Middle frontal gyrus (tissue), 1 donor: Measurements from ENCODE around the gene CHCHD6.

Source experiments
- DNase-seq: peaks from one replicate; pipeline ENCODE4 v3.0.0-alpha.2; 2015; ENCODE audit warnings: low spot score; ENCODE audit errors: extremely low spot score

The CHCHD6 gene

DNA sequence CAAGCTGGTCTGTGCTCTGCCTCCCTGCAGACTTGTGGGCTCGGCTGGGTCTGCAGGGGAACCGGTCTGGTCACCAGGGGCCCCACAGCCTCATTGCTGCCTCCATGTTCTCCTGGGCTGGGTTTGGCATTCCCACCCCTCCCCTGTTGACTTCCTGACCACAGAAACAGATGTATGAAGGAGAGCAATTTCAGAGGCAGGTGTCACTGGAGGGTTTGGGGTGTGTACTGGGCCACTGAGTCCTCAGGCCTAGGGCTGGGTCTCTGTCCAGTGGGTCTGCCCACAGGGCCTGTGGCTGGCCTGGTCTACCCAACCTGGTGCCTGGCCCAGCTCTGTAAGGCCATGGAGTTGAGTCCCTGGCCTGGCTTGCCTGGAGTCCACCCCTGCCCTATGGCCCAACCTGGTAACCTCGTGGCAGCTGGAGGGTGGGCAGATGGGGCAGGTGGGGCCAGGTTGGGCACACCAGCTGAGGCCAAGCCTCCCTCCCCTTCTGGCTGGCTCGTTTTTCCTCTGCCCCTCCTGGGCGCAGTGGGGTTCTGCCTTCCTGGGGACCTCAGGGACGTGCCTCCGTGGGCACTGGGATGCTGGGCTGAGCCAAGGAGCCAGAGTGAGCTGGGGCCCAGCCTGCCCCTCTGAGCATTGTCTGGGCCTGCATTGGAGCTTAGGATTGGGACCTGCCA, 299.7 kb downstream of the CHCHD6 start:
- DNase-seq: no peak

DNA sequence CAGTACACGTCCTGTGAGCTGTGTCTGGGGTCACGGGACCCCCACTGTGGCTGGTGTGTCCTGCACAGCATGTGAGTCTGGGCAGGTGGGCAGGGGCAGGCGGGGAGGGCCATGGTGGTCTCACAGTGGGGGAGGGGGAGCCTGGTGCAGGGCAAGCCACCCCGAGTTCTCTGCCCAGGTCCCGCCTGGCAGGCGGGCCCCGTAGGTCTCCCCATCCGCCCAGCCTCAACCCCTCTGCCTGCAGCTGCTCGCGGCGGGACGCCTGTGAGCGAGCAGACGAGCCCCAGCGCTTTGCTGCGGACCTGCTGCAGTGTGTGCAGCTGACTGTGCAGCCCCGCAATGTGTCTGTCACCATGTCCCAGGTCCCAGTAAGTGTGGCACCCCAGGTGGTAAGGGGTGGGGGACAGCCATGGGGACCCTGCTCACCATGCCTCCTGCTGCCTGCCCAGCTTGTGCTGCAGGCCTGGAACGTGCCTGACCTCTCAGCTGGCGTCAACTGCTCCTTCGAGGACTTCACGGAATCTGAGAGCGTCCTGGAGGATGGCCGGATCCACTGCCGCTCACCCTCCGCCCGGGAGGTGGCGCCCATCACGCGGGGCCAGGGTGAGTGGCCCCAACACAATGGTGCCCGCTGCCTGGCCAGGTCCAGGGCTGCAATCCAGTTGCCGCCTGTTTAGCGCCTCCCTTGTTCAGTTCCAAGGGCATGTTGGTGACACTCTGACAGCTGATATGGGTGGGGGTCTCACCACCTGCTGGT, 300.8 kb downstream of the CHCHD6 start:
- no peak for DNase-seq

DNA sequence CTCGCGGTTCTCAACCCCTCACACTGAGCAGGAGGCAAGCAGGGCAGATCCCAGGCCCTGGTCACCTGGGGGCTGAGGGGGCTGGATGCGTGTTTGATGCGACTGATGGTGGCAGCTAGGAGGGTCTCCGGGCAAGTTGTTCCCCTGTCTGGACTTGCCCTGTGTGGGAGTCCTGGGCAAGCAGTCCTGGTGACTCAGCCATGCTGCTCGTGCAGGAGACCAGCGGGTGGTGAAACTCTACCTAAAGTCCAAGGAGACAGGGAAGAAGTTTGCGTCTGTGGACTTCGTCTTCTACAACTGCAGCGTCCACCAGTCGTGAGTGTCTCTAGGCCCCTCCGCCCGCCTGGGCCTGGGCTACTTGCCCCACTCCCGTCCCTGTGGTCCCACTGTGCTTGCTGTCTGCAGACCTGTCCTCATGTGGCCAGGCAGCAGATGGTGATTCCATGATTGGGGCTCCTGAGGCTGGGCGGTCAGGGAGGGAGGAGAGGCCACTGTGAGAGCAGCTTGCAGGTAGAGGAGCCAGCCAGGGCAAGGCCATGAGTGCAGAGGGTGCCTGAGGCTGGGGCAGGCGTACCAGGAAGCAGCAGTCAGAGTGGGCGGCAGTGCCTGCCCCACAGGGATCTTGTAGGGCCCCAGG, 301.9 kb downstream of the CHCHD6 start:
- no peak for DNase-seq

DNA sequence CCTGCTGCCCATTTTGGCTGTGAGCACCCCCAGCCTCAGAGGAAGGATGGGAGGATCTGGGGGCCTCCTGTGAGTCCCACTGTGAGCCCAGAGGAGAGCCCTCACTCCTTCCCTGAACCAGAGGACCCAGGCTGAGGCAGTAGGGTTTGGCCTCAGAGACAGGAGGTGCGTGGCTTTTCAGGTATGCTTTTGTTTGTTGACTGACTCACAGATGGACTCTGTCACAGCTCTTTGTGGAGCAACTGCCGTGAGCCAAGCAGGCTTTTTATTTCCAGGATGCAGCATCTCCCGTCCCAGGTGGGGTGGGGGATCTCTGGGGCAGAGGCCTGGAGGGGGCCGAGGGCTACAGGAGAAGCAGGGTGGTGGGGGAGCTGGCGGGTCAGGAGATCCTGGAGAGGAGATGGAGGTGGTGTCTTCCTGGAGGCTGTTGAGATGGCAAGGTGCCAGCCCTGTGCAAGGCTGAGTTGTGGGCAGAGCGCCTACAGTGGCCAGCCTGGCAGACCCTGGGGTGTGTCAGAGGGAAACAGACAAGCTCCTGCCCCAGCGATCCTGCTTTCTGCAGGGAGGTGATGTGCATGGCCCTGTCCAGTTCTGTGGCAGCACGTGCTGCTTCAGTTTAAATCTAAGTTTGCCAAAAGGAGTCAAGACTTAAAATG, 302.9 kb downstream of the CHCHD6 start:
- no peak for DNase-seq

DNA sequence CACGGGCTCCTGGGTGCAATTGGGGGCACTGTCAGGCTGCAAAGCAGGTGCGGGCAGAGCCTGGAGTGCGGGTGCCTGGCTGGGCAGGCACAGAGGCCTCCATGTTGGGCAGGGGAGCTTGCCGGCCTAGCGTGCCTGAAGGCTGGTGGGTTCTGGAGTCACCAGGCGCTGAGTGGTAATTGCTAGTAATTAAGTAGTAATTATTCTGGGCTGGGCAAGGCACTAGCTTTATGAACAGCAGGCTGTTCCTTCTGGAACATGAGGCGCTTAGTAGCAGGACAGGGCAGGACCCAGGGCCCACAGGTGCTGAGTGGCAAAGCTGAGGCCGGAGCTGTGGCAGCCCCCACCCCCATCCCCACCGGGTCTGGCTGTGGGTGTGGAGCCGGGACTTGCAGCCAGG, 304.2 kb downstream of the CHCHD6 start:
- no peak for DNase-seq

DNA sequence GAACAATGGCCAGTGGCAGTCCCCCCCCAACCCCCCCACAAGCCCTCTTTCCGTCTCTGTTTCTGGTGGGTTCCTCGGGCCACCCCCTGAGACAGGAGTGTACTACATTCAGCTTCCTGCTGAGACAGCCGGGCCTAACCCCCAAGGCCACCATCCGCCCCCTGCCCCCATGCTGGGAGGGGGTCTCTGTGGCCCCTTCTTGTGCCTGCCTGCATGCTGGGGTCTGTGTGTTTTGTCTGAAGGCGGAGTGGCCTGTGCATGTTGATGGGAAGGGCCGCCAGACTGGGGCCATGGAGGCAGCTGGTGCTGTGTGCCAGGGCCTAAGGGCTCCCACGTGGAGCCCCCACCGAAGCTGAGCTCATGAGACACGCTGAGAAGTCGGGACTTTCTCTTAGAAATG, 305.5 kb downstream of the CHCHD6 start:
- DNase-seq: no peak
